Measurements from ENCODE around the gene WDR62.

- TF ChIP-seq ZXDB (tag by site-specific recombination; IDR thresholded peaks at IDR 0.05): no peak
- no peak for TF ChIP-seq CTCF (tag by site-specific recombination; IDR thresholded peaks at IDR 0.05)
- no peak for TF ChIP-seq ZNF211 (tag by site-specific recombination; IDR thresholded peaks at IDR 0.05; ENCODE audit: low read depth)
- no peak for TF ChIP-seq REPIN1 (tag by site-specific recombination; IDR thresholded peaks at IDR 0.05; ENCODE audit: low read depth)
- no peak for TF ChIP-seq ZNF274 (IDR thresholded peaks at IDR 0.05; ENCODE audit: low read length)
- no peak for TF ChIP-seq ZNF274 (tag by site-specific recombination; IDR thresholded peaks at IDR 0.05; ENCODE audit: borderline replicate concordance)
- no peak for TF ChIP-seq KLF8 (tag by site-specific recombination; IDR thresholded peaks at IDR 0.05)
- TF ChIP-seq ZSCAN18 (tag by site-specific recombination; IDR thresholded peaks at IDR 0.05): no peak
- TF ChIP-seq ZNF398 (tag by site-specific recombination; IDR thresholded peaks at IDR 0.05): no peak
- TF ChIP-seq ZNF76 (tag by site-specific recombination; IDR thresholded peaks at IDR 0.05; ENCODE audit: borderline replicate concordance, low read depth): no peak
- TF ChIP-seq BCL11B (tag by site-specific recombination; IDR thresholded peaks at IDR 0.05; ENCODE audit: low read depth): no peak
- TF ChIP-seq ZNF292 (tag by site-specific recombination; IDR thresholded peaks at IDR 0.05; ENCODE audit: borderline replicate concordance, low read depth): no peak
- TF ChIP-seq ZNF26 (tag by site-specific recombination; IDR thresholded peaks at IDR 0.05): no peak
- no peak for TF ChIP-seq ZNF768 (tag by site-specific recombination; IDR thresholded peaks at IDR 0.05)
Measured at GRCh38 chr19:36072081-36072480, 17.4 kb downstream of the WDR62 start.

Data from HEK293 (cell line).